IMR-90 (cell line): ENCODE data around the gene DPP6.

Experiments used
- BHLHE40 ChIP-seq: fragments of 150-350 bp; IDR thresholded peaks from 2 replicates; pipeline ENCODE4 v1.6.1; 2016; ENCODE audit warnings: mild to moderate bottlenecking, low read depth, low read length
- CEBPB ChIP-seq: IDR thresholded peaks from 2 replicates; pipeline ENCODE4 v1.6.1; 2012; ENCODE audit warnings: low read depth, low read length, improper control_type of control experiment
- FOS ChIP-seq: fragments of 150-350 bp; IDR thresholded peaks from 2 replicates; pipeline ENCODE4 v1.6.1; 2016; ENCODE audit warnings: low read depth, low read length
- MXI1 ChIP-seq: IDR thresholded peaks from 2 replicates; pipeline ENCODE4 v1.6.1; 2012; ENCODE audit warnings: low read depth, mild to moderate bottlenecking, low read length, moderate library complexity, borderline replicate concordance
- POLR2A ChIP-seq: IDR thresholded peaks from 2 replicates; pipeline ENCODE4 v1.6.1; 2012; ENCODE audit warnings: mild to moderate bottlenecking, low read depth, low read length
- SMC3 ChIP-seq: fragments of 150-350 bp; IDR thresholded peaks from 2 replicates; pipeline ENCODE4 v1.6.1; 2016; ENCODE audit warnings: low read depth, mild to moderate bottlenecking, antibody characterized with exemption, low read length, moderate library complexity
- TF ChIP-seq, protein P1 (sequence below): conservative IDR thresholded peaks from 2 replicates; pipeline ENCODE4 v1.5.1; 2012; ENCODE audit warnings: mild to moderate bottlenecking, low read depth, low read length, improper control_type of control experiment

DNA sequence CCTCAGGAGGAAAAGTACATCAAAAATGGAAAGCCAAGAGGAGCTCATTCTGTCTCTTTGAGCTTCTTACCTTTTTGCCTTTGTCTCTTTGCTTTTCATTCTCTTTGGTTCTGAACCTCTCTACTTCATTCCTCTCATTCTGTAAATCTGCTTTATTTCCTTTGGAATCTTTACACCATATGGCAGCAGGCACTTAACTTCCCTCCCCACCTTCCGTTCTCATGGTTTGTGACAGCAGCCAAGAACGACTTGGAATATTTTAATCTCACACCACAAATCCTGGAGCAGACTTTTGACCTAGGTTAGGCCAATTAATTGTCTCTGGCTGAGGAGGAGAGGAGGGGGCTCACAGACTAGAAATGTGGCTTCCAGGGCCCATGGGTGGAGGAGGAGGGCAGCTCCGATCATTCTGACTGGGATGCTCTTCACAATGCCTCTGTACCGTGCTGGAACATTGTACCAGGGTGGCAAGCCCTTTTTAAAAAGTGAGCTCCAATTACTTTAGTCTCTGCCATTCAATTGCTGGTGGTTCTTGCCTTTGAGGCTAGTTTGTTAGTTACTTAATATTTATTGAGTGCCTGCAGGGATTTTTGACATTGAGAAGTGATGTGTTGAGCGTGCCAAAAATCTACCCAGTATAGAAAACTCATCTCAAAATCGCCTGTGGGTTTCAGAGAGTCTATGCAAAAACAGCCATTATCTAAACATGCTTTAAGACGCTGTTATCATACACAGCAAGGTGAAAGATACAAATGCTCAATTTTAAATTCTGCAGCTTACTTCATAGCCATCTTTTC, 386.6 kb downstream of the DPP6 start:
- TF ChIP-seq, protein P1, sequence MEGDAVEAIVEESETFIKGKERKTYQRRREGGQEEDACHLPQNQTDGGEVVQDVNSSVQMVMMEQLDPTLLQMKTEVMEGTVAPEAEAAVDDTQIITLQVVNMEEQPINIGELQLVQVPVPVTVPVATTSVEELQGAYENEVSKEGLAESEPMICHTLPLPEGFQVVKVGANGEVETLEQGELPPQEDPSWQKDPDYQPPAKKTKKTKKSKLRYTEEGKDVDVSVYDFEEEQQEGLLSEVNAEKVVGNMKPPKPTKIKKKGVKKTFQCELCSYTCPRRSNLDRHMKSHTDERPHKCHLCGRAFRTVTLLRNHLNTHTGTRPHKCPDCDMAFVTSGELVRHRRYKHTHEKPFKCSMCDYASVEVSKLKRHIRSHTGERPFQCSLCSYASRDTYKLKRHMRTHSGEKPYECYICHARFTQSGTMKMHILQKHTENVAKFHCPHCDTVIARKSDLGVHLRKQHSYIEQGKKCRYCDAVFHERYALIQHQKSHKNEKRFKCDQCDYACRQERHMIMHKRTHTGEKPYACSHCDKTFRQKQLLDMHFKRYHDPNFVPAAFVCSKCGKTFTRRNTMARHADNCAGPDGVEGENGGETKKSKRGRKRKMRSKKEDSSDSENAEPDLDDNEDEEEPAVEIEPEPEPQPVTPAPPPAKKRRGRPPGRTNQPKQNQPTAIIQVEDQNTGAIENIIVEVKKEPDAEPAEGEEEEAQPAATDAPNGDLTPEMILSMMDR, result no peak
- TF ChIP-seq POLR2A, result no peak
- TF ChIP-seq BHLHE40, result no peak
- TF ChIP-seq MXI1, result no peak
- no peak for TF ChIP-seq FOS
- no peak for TF ChIP-seq CEBPB
- no peak for TF ChIP-seq SMC3
